COR-L47 (cell line): ENCODE data around the gene CUL2.
"Not testable (repeated sequence)": the region's sequence is repeated elsewhere in the genome, so short reads cannot be mapped to it uniquely, and the experiment has no call there.

Source experiments
- DNase-seq: peaks from one replicate; lab custom pipeline; 2025; lab: John Stamatoyannopoulos, UW

Gene CUL2

DNA sequence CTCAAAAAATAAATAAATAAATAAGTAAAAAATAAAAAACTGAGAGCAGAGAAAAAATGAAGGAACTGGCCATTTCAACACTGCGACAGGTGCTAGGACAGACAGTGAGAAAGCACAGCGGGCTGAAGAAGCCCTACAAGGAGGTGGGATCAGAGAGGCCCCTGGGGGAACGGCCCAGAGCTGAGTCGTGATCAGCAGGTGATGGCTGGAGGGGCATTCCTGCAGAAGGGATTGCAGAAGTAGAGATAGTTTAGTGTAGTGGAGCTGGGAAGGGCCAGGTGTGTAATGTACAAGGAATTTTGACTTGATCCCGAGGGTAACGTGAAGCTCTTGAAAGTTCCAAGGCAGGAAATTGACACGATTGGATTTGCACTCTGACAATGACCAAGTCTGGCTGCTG lies 112.1 kb downstream of the CUL2 start:
- no peak for DNase-seq

DNA sequence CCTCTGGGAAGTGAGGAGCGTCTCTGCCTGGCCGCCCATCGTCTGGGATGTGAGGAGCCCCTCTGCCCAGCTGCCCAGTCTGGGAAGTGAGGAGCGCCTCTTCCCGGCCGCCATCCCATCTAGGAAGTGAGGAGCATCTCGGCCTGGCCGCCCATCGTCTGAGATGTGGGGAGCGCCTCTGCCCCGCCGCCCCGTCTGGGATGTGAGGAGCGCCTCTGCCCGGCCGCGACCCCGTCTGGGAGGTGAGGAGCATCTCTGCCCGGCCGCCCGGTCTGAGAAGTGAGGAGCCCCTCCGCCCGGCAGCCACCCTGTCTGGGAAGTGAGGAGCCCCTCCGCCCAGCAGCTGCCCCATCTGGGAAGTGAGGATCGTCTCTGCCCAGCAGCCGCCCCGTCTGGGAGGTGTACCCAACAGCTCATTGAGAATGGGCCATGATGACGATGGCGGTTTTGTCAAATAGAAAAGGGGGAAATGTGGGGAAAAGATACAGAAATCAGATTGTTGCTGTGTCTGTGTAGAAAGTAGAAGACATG lies 113.7 kb downstream of the CUL2 start:
- DNase-seq = not testable (repeated sequence)

DNA sequence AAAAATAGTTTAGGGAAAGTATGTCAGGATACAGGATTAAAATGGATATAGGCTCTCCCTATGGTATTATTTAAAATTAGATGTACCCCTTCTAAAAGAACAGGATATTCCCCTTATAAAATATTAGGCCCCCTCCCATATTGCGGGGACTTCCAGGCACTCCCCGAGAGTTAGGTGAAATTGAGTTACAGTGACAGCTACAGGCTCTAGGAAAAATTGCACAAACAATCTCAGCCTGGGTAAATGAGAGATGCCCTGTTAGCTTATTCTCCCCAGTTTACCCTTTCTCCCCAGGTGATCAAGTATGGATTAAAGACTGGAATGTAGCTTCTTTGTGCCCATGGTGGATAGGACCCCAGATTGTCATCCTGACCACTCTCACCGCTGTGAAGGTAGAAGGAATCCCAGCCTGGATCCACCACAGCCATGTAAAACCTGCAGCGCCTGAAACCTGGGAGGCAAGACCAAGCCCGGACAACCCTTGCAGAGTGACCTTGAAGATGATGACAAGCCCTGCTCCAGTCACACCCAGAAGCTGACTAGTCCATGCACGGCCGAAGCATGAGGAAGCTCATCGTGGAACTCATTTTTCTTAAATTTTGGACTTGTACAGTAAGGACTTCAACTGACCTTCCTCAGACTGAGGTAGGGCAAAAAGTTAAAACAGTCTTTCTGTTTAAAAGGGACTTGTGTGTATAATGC lies 115.6 kb downstream of the CUL2 start:
- not testable (repeated sequence) for DNase-seq

DNA sequence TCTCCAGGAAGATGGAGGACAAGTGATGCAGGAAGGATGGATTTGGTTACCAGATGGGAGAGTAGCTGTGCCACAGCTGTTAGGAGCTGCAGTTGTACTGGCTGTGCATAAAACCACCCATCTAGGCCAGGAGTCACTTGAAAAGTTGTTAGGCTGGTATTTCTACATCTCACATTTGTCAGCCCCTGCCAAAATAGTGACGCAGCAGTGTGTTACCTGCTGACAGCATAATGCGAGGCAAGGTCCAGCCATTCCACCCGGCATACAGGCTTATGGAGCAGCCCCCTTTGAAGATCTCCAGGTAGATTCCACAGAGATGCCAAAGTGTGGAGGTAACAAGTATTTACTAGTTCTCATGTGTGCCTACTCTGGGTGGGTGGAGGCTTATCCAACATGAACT lies 116.4 kb downstream of the CUL2 start:
- DNase-seq = not testable (repeated sequence)

DNA sequence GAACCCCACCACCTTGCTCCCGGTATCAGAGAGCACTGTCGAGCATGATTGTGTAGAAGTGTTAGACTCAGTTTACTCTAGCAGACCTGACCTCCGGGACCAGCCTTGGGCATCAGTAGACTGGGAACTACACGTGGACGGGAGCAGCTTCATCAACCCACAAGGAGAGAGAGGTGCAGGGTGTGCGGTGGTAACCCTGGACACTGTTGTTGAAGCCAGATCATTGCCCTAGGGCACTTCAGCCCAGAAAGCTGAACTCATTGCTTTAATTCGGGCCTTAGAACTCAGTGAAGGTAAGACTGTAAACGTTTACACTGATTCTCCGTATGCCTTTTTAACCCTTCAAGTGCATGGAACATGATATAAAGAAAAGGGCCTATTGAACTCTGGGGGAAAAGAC lies 117.0 kb downstream of the CUL2 start:
- not testable (repeated sequence) for DNase-seq

DNA sequence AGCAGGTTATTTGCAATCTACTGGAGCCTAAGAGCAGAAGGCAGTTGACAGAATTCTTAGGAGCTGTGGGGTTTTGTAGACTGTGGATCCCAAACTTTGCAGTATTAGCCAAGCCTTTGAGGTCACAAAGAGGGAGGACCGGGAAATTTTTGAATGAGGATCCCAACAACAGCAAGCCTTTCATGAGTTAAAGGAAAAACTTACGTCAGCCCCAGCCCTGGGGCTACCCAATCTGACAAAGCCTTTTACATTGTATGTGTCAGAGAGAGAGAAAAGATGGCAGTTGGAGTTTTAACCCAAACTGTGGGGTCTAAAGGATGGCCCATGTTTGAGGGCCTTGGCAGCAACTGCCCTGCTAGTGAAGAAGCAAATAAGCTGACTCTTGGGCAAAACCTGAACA lies 117.5 kb downstream of the CUL2 start:
- DNase-seq = not testable (repeated sequence)

DNA sequence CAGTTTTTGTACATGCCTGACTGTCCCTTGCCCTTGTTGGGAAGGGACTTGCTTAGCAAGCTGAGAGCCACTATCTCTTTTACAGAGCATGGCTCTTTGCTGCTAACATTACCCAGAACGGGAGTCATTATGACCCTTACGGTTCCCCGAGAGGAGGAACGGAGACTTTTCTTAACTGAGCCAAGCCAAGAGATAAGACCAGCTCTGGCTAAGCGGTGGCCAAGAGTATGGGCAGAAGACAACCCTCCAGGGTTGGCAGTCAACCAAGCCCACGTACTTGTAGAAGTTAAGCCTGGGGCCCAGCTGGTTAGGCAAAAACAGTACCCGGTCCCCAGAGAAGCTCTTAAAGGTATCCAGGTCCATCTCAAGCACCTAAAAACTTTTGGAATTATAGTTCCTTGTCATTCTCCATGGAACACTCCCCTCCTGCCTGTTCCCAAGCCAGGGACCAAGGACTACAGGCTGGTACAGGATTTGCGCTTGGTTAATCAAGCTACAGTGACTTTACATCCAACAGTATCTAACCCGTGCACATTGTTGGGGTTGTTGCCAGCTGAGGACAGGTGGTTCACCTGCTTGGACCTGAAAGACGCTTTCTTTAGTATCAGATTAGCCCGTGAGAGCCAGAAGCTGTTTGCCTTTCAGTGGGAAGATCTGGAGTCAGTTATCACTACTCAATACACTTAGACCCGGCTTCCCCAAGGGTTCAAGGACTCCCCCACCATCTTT lies 118.4 kb downstream of the CUL2 start:
- DNase-seq = not testable (repeated sequence)

DNA sequence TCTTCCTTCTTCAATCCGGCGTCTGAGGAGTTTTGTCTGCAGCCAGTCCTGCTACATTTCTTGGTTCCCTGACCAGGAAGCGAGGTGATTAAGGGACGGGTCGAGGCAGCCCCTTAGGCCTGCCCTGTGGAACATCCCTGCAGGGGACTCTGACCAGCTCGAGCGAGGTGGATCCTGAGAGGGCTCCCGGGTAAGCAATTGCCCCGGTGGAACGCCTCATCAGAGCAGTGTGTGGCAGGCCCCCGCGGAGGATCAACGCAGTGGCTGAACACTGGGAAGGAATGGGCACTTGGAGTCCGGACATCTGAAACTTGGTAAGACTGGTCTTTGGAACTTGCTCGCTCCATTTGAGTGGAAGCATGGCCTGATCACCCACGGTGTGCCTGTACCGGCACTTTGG lies 121.0 kb downstream of the CUL2 start:
- no peak for DNase-seq

DNA sequence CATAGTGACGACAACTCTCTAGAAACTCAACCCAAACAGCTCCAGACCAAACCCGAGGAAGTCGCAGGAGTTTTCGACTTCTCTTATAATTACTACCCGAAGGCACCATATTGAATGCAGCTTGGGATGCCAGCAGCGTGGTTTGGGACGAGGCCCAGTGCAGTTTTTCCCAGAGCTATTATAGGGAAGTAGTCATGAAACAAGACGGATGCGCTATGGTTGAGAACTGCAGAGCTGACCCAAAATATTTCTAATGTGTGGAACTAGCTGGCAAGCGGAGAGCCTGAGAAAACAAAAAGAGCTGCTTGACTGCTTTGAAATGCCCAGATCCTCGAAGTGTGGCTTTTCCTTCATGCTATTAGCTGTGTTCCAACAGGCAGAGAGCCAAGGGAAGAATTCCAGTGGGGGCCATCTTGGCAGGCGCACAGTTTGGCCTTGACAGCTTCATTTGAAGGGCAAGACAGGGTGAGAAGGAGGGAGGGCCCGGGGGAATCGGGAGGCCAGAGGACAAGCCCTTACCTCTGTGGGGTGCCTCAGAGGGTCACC lies 122.7 kb downstream of the CUL2 start:
- DNase-seq = no peak

DNA sequence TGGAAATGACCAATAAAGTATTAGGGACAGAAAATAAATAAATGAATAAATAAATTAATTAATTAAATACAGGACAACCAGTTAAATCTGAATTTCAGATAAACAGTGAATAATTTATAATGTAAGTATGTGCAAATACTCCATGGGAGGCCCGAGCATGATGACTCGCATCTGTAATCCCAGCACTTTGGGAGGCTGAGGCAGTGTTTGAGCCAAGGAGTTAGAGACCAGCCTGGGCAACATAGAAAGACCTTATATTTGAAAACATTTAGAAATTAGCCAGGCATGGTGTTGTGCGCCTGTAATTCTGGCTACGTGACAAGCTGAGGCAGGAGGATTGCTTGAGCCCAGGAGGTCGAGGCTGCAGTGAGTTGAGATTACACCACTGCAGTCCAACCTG lies 123.7 kb downstream of the CUL2 start:
- DNase-seq = no peak

DNA sequence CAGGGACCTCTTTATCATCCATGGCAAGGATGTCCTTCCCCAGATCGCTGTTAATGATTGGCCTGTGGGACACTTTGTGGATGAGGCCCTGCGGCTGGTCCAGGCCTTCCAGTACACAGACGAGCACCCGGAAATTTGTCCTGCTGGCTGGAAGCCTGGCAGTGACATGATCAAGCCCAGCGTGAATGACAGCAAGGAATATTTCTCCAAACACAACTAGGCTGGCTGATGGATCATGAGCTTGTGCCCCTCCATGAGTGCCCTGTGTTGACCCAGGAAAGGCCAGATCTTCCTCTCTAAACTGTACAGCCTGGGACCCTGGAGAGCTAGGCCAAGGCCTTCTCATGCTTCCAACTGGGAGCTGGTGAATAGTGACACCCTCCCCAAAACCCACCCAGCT lies 124.1 kb downstream of the CUL2 start:
- no peak for DNase-seq

DNA sequence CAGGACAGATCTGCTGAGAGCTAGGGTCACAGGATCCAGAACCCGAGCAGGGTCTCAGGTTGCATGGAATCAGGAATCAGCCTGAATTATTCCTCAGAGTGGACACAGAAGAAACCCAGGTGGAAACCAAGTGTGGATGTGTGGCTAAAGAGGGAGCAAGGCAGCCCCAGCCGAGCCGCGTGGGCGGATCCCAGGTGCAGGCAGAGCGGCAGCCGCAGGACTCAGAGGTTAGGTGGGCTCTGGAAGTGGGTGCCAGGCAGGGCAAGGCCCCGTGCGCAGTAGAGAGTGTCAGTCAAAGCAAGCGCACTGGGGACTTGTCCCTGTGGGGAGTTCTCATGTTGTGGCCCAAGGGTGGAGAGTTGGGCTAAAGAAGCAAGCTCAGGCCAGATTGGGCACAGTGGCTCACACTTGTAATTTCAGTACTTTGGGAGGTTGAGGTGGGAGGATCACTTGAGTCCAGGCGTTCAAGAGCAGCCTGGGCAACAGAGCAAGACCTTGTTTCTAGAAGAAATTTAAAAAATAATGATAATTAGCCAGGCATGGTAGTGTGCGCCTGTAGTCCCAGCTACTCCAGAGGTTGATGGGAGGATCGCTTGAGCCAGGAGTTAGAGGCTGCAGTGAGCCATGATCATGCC lies 125.9 kb downstream of the CUL2 start:
- no peak for DNase-seq

DNA sequence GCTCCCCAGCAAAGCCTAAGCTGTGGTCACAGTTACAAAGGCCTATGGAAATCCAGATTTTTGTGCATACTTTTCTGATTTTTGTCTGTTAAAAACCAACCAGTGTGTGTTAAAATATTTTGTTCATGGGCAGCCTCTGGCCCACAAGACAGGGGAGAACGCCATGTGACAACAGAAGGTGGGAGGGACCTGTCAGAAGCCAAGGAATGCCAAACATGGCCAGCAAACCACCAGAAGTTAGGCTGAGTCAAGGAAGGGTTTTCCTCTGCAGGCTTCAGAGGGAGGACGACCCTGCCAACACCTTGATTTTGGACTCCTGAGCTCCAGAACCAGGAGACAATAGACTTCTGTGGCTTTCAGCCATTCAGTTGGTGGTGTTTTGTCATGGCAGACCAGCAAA lies 127.3 kb downstream of the CUL2 start:
- no peak for DNase-seq

DNA sequence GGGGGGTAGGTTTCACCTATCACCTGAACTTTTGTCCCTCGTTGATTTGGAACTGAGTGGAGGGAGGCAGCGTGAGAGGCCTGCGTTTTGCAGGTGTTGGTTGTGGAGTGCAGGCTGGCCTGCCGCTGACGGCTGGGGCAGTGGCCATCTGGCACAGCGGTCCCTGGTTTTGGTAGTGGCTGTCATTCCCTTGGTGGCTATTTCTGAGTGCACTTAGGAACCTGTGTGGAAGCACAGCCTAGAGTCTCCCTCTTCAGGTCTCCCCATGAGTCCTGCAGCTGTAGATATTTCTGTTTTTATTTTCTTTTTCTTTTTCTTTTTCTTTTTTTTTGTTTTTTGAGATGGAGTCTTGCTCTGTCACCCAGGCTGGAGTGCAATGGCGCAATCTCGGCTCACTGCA lies 129.2 kb downstream of the CUL2 start:
- DNase-seq = no peak

DNA sequence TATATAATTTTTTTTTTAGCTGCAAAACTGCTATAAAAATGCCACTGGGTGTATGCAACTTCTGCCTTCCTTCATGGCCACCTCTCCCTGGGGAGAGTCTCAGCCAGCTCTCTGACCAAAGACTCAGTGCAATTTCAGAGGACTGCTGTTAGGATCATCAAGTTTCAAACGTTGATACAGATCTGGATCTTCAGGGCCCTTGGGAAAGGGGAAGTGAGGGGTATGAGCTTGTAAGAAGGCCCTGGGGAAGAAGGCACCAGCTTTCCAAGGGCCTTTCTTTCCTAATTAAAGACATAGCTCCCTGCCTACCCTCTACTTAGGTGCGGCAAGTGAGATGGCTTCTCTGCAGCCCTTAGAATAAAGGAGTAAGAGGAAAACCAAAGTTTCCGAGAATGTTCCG lies 130.4 kb downstream of the CUL2 start:
- DNase-seq = no peak

DNA sequence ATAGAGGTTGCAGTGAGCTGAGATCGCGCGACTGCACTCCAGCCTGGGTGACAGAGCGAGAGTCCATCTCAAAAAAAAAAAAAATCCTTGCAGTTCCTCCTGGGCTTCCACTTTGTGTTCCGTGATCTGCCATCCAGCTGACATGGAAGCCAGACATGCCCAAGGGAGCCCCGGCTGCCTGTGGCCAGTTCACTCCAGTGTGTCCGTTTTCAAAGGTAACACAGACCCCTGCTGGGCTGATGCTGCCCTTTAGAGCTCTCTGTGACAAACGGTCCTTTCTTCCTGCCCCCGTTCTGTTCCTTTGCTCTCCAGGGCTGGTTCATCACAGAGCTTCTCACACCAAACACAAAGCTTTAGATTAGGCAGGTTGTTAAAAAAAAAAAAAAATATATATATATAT lies 130.8 kb downstream of the CUL2 start:
- DNase-seq = no peak
